Measurements from ENCODE around the gene TEX51. TPM values are rescaled to one million over a fixed set of nuclear protein-coding genes. Genes with fewer than 3 reads are reported as not detected.

TEX51 gene
- total RNA-seq, 1 donor from 2014 or later: not detected

- peaks cover 25% of the 10 kb centered on the region for H3K27me3 Mint-ChIP-seq
- no peak overlapping the region for H3K27ac Mint-ChIP-seq
- H3K36me3 Mint-ChIP-seq (ENCODE audit: insufficient read depth): peaks cover 3% of the 10 kb centered on the region
- TF ChIP-seq CTCF (IDR thresholded peaks at IDR 0.05; ENCODE audit: unreplicated experiment): no peak
- peaks cover 15% of the 10 kb centered on the region for H3K9me3 Mint-ChIP-seq (ENCODE audit: low read depth)
- H3K4me1 Mint-ChIP-seq (ENCODE audit: low read depth): no peaks in the 10 kb centered on the region
- no peak overlapping the region for H3K4me3 Mint-ChIP-seq (ENCODE audit: low read depth)
- DNase-seq (ENCODE audit: low spot score, unreplicated experiment): no peak
These were observed 41.6 kb downstream of the TEX51 start for GRCh38 chr2:126940331-126940730.

DNA sequence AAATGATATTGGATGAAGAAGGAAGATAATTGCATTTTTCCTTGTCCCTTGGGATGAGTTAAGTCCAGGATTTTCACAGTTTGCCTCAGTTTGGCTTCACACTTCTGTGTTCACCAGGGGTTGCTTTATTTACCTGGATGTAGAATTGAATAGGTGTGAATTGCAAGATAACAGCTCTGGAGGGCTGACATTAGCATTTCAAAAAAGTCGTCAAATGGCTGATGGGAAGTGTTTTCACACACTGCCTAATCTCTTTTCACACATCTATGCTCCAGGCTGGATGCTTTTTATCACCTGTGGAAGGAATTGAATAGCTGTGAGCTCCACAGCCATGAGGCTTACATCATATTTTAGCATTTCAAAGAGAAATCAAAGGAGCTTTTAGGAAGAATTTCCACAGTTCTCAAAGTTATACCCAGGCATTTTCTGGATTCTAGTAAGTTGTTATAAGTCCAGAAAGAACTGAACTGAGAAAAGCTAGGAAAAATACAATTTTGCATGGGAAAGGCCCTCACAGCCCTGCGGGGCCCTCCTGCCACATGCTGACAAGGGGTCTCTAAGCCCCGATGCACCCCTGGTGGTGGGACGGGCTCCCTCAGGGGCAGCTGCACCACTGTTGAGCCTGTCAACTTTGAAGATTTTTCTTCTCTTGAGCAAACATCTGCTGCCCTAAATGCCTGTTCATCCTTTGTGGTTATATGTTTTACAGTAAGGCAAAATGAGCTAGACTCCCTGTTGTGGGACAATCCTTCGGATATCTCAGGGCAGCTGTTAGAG, 43.9 kb downstream of the TEX51 start:
- H3K27ac Mint-ChIP-seq: no peak overlapping the region
- H3K27me3 Mint-ChIP-seq: peaks cover 20% of the 10 kb centered on the region
- peaks cover 2% of the 10 kb centered on the region for H3K4me1 Mint-ChIP-seq (ENCODE audit: low read depth)
- no peak for TF ChIP-seq CTCF (IDR thresholded peaks at IDR 0.05; ENCODE audit: unreplicated experiment)
- peaks cover 15% of the 10 kb centered on the region for H3K9me3 Mint-ChIP-seq (ENCODE audit: low read depth)
- no peak for DNase-seq (ENCODE audit: low spot score, unreplicated experiment)
- H3K36me3 Mint-ChIP-seq (ENCODE audit: insufficient read depth): peaks cover 3% of the 10 kb centered on the region
- no peak overlapping the region for H3K4me3 Mint-ChIP-seq (ENCODE audit: low read depth)

DNA sequence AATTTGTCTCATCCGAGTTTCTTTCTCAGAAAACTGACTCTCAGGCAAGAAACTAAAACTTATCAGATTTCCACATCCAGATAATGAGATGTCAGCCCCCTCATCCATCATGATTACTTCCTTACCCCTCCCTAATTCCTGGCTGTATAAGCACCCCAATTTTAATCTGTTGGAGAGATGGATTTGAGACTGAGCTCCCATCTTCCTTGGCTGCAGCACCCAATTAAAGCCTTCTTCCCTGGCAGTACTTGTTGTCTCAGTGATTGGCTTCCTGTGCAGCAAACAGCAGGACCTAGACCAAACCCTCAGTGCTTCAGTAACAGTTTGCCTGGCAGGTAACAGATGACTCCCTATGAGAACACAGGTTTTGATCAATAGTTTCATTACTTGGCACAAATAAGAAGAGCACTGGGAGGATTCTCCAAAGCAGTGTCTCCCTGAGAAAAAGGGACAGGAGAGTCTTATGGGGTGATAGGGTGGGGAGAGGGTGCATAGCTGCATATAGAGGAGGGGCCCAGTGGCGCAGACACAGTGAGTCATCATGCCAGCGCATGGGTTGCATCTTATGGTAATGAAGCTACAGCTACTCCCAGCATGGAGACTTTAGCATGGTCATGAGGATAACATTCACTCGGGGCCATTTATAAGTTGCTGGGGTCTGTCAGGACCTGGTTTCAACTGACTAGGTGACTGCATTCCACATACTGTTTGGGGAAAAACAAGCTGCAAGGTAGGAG, 45.1 kb downstream of the TEX51 start:
- no peak for DNase-seq (ENCODE audit: low spot score, unreplicated experiment)
- H3K4me3 Mint-ChIP-seq (ENCODE audit: low read depth): no peak overlapping the region
- peaks cover 3% of the 10 kb centered on the region for H3K36me3 Mint-ChIP-seq (ENCODE audit: insufficient read depth)
- no peak overlapping the region for H3K27ac Mint-ChIP-seq
- no peak for TF ChIP-seq CTCF (IDR thresholded peaks at IDR 0.05; ENCODE audit: unreplicated experiment)
- H3K27me3 Mint-ChIP-seq: peaks cover 16% of the 10 kb centered on the region
- H3K9me3 Mint-ChIP-seq (ENCODE audit: low read depth): peaks cover 15% of the 10 kb centered on the region
- H3K4me1 Mint-ChIP-seq (ENCODE audit: low read depth): peaks cover 2% of the 10 kb centered on the region

GRCh38 chr2:126945118-126945517, 46.4 kb downstream of the TEX51 start:
- H3K27me3 Mint-ChIP-seq: peaks cover 12% of the 10 kb centered on the region
- DNase-seq (ENCODE audit: low spot score, unreplicated experiment): no peak
- peaks cover 15% of the 10 kb centered on the region for H3K9me3 Mint-ChIP-seq (ENCODE audit: low read depth)
- no peak overlapping the region for H3K27ac Mint-ChIP-seq
- TF ChIP-seq CTCF (IDR thresholded peaks at IDR 0.05; ENCODE audit: unreplicated experiment): no peak
- no peak overlapping the region for H3K4me3 Mint-ChIP-seq (ENCODE audit: low read depth)
- peaks cover 3% of the 10 kb centered on the region for H3K36me3 Mint-ChIP-seq (ENCODE audit: insufficient read depth)
- peaks cover 2% of the 10 kb centered on the region for H3K4me1 Mint-ChIP-seq (ENCODE audit: low read depth)

DNA sequence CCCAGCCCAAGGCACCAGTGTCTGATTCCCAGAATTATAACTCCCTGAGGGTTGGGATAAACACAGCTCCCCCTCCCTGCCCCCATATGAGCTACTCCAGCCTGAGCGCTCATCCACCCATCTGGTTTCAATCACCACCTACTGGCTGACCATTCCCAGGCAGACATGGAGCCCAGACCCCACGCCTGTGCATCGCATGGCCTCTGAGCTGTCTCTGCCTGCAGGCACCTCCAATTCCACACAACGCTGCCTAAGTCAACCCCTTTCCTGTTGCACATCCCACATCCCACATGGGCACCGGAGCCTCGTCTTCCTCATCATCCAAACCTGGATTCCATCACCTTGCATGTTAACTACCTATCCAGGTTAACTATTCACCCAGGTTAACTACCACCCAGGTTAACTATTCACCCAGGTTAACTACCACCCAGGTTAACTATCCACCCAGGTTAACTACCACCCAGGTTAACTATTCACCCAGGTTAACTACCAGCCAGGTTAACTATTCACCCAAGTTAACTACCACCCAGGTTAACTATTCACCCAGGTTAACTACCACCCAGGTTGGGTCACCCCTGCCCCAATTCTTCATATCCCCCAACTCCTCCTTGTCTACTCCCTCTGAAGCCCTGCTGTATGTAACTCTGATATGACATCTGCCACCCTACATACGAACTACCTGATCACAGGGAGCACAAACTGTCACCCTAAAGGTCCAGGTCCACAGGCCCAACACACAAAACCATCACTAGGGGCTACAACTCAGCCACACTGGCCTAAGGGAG, 47.8 kb downstream of the TEX51 start:
- no peak for DNase-seq (ENCODE audit: low spot score, unreplicated experiment)
- Mint-ChIP-seq H3K36me3 (ENCODE audit: insufficient read depth) (peaks cover 3% of the 10 kb centered on the region), H3K27me3 (peaks cover 5% of the 10 kb centered on the region), H3K9me3 (ENCODE audit: low read depth) (peaks cover 15% of the 10 kb centered on the region), H3K4me1 (ENCODE audit: low read depth) (peaks cover 2% of the 10 kb centered on the region), H3K27ac (no peak overlapping the region), H3K4me3 (ENCODE audit: low read depth) (no peak overlapping the region)
- TF ChIP-seq CTCF (IDR thresholded peaks at IDR 0.05; ENCODE audit: unreplicated experiment): no peak

All from progenitor cell of endocrine pancreas (in vitro differentiated cells).